KOPT-K1 (cell line): Measurements from ENCODE around the gene KDM4D.
"Not testable (repeated sequence)": the region's sequence is repeated elsewhere in the genome, so short reads cannot be mapped to it uniquely, and the experiment has no call there.

Experiments
- H3K27ac ChIP-seq: fragments of 200-600 bp; sonication (generic); 2 replicates; pipeline ENCODE4 v1.5.1; 2016; ENCODE audit warnings: antibody characterized with exemption, mild to moderate bottlenecking, low read depth, low read length; ENCODE audit not compliant: poor library complexity, severe bottlenecking
- H3K36me3 ChIP-seq: fragments of 200-600 bp; sonication (generic); 2 replicates; pipeline ENCODE4 v1.5.1; 2017; ENCODE audit warnings: antibody characterized with exemption, mild to moderate bottlenecking, low read length, moderate library complexity; ENCODE audit not compliant: insufficient read depth
- H3K9me3 ChIP-seq: fragments of 200-600 bp; sonication (generic); 2 replicates; pipeline ENCODE4 v1.5.1; 2017; ENCODE audit warnings: antibody characterized with exemption, low read length, mild to moderate bottlenecking; ENCODE audit not compliant: insufficient read depth, poor library complexity, severe bottlenecking

Gene KDM4D

GRCh38 chr11:94973099-94973968 lies at the start of gene KDM4D, which contains the start of gene CWC15:
TSS of gene KDM4D (plus strand) at chr11:94973709. CDS start at chr11:94997373, 23,664 bp downstream.
TSS of gene CWC15 (minus strand) at chr11:94973556. CDS start at chr11:94972185, 1,371 bp downstream.
- Histone ChIP-seq H3K9me3 (no peaks in the 10 kb centered on the region), H3K36me3 (peaks cover 38% of the 10 kb centered on the region), H3K27ac (peak within 1 kb of the TSS; percentile 80)

- peak overlapping the region; percentile 49 for H3K27ac ChIP-seq
- no peaks in the 10 kb centered on the region for H3K36me3 ChIP-seq
- peaks cover 14% of the 10 kb centered on the region for H3K9me3 ChIP-seq
These were observed 49.3 kb upstream of the KDM4D start for GRCh38 chr11:94924171-94924572.

- Histone ChIP-seq H3K36me3 (no peaks in the 10 kb centered on the region), H3K27ac (peak overlapping the region; percentile 49), H3K9me3 (peaks cover 14% of the 10 kb centered on the region)
These were observed 48.9 kb upstream of the KDM4D start for GRCh38 chr11:94924612-94925011.

GRCh38 chr11:94925422-94926270 lies 47.9 kb upstream of the KDM4D start:
- no peak overlapping the region for H3K27ac ChIP-seq
- H3K9me3 ChIP-seq: peaks cover 14% of the 10 kb centered on the region
- no peaks in the 10 kb centered on the region for H3K36me3 ChIP-seq

GRCh38 chr11:94926271-94926625 lies 47.3 kb upstream of the KDM4D start:
- Histone ChIP-seq H3K9me3 (peaks cover 14% of the 10 kb centered on the region), H3K36me3 (no peaks in the 10 kb centered on the region), H3K27ac (no peak overlapping the region)

GRCh38 chr11:94926698-94927237 lies 46.7 kb upstream of the KDM4D start:
- Histone ChIP-seq H3K9me3 (peaks cover 14% of the 10 kb centered on the region), H3K36me3 (no peaks in the 10 kb centered on the region), H3K27ac (no peak overlapping the region)

- no peak overlapping the region for H3K27ac ChIP-seq
- H3K9me3 ChIP-seq: peaks cover 14% of the 10 kb centered on the region
- no peaks in the 10 kb centered on the region for H3K36me3 ChIP-seq
These were observed 45.2 kb upstream of the KDM4D start for GRCh38 chr11:94928117-94928990.

- not testable (repeated sequence) for H3K27ac ChIP-seq, H3K9me3 ChIP-seq, H3K36me3 ChIP-seq
These were observed 41.4 kb upstream of the KDM4D start for GRCh38 chr11:94932072-94932471.

GRCh38 chr11:94932503-94932902 lies 41.0 kb upstream of the KDM4D start:
- Histone ChIP-seq H3K36me3 (no peaks in the 10 kb centered on the region), H3K9me3 (no peaks in the 10 kb centered on the region), H3K27ac (no peak overlapping the region)

GRCh38 chr11:94933223-94934130 lies 40.0 kb upstream of the KDM4D start:
- Histone ChIP-seq H3K36me3 (no peaks in the 10 kb centered on the region), H3K9me3 (no peaks in the 10 kb centered on the region), H3K27ac (no peak overlapping the region)

GRCh38 chr11:94934362-94934761 lies 39.1 kb upstream of the KDM4D start:
- H3K9me3 ChIP-seq: no peaks in the 10 kb centered on the region
- H3K27ac ChIP-seq: peak overlapping the region; percentile 35
- H3K36me3 ChIP-seq: no peaks in the 10 kb centered on the region

- peak overlapping the region; percentile 16 for H3K27ac ChIP-seq
- H3K9me3 ChIP-seq: no peaks in the 10 kb centered on the region
- H3K36me3 ChIP-seq: no peaks in the 10 kb centered on the region
These were observed 38.7 kb upstream of the KDM4D start for GRCh38 chr11:94934846-94935245.

GRCh38 chr11:94938095-94939055 lies 35.1 kb upstream of the KDM4D start:
- Histone ChIP-seq H3K36me3 (no peaks in the 10 kb centered on the region), H3K9me3 (no peaks in the 10 kb centered on the region), H3K27ac (no peak overlapping the region)
